Mammary microvascular endothelial cell (primary cell): ENCODE measurements around the gene ANKRD6. TPM values are rescaled to one million over a fixed set of nuclear protein-coding genes. Genes with fewer than 3 reads are reported as not detected.

Experiments used
- total RNA-seq: library from RNA; depleted of rRNA; stranded (reverse); fragments of >200 nt; gene quantifications from 2 replicates; pipeline ENCODE4 v1.2.3, GENCODE V29; 2015

ANKRD6 gene
- total RNA-seq = 3.2 and 3.6 TPM in 2 replicates

DNA sequence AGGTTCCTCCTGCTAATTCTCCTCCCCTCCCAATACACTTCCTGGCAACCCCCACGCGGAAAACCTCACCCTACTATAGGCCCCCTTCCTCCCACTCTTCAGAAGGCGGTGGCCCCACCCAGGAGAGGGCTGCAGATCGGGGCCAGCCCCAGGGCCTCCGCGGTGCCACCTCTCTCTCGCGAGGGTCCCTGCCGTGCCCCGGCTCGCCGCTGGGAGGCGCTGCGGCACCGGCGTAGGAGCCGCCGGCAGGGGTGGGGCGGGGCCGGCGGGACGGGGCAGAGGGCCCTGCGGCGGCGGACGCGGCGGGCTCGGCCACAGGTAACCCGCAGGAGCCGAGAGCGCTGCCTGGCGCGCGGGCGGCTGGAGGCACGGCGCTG is at the start of gene ANKRD6:
Gene ANKRD6 (plus strand): TSS at position 278 of the 377 bp plus-strand sequence. CDS start 133,825 bp downstream, outside the sequence.

DNA sequence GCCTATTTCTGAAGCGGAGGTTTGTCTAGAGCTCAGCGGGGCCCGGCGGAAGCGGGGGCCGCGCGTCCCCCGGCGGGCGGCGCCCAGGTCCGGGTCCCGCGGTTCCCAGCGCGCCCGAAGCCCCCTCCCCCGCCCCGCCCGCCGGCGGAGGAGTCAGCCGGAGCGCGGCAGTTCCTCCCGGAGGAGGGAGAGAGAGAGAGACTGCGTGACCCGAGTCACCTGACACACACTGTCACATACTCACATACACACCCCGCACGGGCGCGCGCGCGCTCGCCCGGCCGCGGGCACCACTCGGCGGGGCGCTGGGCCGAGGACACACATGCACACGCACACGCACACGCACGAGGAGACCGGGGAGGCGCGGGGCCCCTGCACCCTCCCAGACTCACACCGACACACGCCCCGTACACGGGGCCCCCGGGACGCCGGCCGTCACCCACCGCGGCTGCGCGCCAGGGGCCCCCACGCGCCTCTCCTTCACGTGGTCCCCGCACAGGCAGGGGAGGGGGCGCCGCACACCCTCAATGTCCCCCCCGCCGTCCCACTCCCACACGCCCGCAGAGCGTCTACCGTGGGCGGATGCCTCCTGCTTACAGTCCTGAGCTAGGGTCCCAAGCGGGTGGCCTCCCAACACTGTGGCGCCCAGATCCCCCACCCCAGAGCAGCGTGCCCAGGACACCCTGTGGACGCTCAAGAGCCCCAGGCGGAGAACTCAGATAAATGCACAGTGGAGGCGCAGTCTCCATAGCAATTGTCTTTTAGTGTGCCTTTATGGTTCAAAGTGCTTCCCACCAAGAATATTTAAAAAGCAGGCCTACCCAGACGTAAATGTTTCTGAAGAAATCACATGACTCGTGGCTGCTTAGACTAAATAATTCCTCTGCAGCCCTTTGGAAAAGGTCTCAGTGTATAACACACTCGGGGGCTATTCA is 20.6 kb upstream of the ANKRD6 start, which contains the start of gene RRAGD:
Gene RRAGD (minus strand): TSS at position 203 of the 935 bp plus-strand sequence. CDS start 280 bp downstream, outside the sequence.

DNA sequence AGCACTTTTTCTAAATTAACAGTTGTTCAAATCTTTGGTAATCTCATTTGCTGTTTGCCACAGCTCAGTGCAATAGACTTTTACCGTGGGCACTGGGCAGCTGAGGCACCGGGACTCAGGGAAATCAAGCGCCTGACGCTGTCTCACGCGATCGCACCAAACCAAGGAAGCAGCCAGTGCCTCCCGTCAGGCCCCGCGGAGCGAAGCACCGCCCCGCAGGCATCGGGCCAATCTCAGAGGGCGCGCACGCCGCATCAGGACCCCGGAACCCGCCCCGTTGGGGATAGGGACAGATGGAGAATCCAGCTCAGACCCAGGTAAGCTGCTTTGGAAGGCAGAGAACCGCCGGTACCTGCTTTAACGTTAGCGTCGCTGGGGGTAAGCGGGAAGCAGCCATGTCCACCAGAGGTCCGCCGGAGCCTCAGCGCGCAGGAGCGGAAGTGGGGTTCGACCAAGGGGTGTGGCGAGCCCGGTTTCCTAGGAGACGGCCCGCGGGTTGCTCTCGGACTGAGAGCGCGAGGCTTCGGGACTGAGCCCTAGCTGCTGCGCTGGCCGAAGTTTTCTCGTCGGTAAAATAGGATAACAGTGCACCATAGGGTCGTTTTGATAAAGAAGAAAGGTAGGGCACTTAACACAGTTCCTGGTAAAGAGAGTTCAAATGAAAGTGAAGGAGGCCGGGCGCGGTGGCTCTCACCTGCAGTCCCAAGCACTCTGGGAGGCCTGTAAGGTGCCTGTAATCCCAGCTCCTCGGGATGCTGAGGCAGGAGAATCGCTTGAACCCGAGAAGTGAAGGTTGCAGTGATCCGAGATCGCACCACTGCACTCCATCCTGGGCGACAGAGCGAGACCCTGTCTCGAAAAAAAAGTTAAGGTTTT is 205.6 kb downstream of the ANKRD6 start, which contains the start of gene LYRM2:
Gene LYRM2 (minus strand): TSS at position 428 of the 876 bp plus-strand sequence. CDS start 31 bp downstream, at position 397.

Other genes with a start within 250 kb of the ANKRD6 start
- gene GABRR1, start 215.8 kb upstream of the ANKRD6 start, total RNA-seq = not detected in 2 replicates
- gene GABRR2, start 117.9 kb upstream of the ANKRD6 start, total RNA-seq = 0.39 TPM in 1 of 2 replicates, not detected in the other
- 103 and 111 TPM in 2 replicates for gene UBE2J1, start 80.4 kb upstream of the ANKRD6 start, total RNA-seq
- 2.9 and 3.1 TPM in 2 replicates for gene RRAGD, start 20.9 kb upstream of the ANKRD6 start, total RNA-seq
- gene LYRM2, start 205.6 kb downstream of the ANKRD6 start, total RNA-seq = 23.1 and 30.8 TPM in 2 replicates